ENCODE measurements around the gene MRGPRF.
A peak's percentile ranks its signal among the peaks of the same experiment; 100 is the strongest.

The MRGPRF gene

GRCh38 chr11:69050592-69051380, 37.7 kb upstream of the MRGPRF start:
- DNase-seq: peak in 6 of 14 donors; percentile 9 to 49 (median 23)

GRCh38 chr11:69049490-69049867, 36.4 kb upstream of the MRGPRF start:
- peak in 2 of 14 donors; percentile 20 to 24 for DNase-seq

- peak; percentile 42 to 96 (median 84) for DNase-seq
Observed at GRCh38 chr11:69048694-69049489, 35.8 kb upstream of the MRGPRF start, which contains the start of gene TPCN2. Gene TPCN2, plus strand, starts transcription at chr11:69048932. Its CDS starts 66 bp downstream, at chr11:69048998.

GRCh38 chr11:69048031-69048693, 35.1 kb upstream of the MRGPRF start:
- DNase-seq: no peak

GRCh38 chr11:69044111-69045013, 31.3 kb upstream of the MRGPRF start:
- peak in 11 of 14 donors; percentile 22 to 92 (median 48) for DNase-seq

GRCh38 chr11:69041516-69041915, 28.5 kb upstream of the MRGPRF start:
- DNase-seq: no peak

- no peak for DNase-seq
Observed at GRCh38 chr11:69040581-69041260, 27.7 kb upstream of the MRGPRF start.

- DNase-seq: no peak
Observed at GRCh38 chr11:69040051-69040450, 27.0 kb upstream of the MRGPRF start.

GRCh38 chr11:69039501-69039900, 26.5 kb upstream of the MRGPRF start:
- DNase-seq: no peak

GRCh38 chr11:69037544-69037943, 24.5 kb upstream of the MRGPRF start:
- no peak for DNase-seq

GRCh38 chr11:69037074-69037473, 24.0 kb upstream of the MRGPRF start:
- DNase-seq: no peak

- DNase-seq: no peak
Observed at GRCh38 chr11:69035946-69036340, 22.9 kb upstream of the MRGPRF start.

GRCh38 chr11:69035150-69035945, 22.3 kb upstream of the MRGPRF start:
- DNase-seq: peak in 1 of 14 donors; percentile 10

- no peak for DNase-seq
Observed at GRCh38 chr11:69034123-69034867, 21.2 kb upstream of the MRGPRF start.

GRCh38 chr11:69033431-69033830, 20.4 kb upstream of the MRGPRF start:
- DNase-seq: no peak

GRCh38 chr11:69032833-69033232, 19.8 kb upstream of the MRGPRF start:
- DNase-seq: no peak

- no peak for DNase-seq
Observed at GRCh38 chr11:69030301-69030700, 17.3 kb upstream of the MRGPRF start.

GRCh38 chr11:69027704-69028372, 14.8 kb upstream of the MRGPRF start:
- DNase-seq: no peak

GRCh38 chr11:69024509-69024908, 11.5 kb upstream of the MRGPRF start:
- DNase-seq: no peak

Measured in C1 segment of cervical spinal cord (tissue), 14 donors.